ENCODE measurements around the gene BABAM2. TPM values are rescaled to one million over a fixed set of nuclear protein-coding genes. Genes with fewer than 3 reads are reported as not detected.

The BABAM2 gene
- total RNA-seq, 1 donor from 2014 or later: 58.9 TPM

DNA sequence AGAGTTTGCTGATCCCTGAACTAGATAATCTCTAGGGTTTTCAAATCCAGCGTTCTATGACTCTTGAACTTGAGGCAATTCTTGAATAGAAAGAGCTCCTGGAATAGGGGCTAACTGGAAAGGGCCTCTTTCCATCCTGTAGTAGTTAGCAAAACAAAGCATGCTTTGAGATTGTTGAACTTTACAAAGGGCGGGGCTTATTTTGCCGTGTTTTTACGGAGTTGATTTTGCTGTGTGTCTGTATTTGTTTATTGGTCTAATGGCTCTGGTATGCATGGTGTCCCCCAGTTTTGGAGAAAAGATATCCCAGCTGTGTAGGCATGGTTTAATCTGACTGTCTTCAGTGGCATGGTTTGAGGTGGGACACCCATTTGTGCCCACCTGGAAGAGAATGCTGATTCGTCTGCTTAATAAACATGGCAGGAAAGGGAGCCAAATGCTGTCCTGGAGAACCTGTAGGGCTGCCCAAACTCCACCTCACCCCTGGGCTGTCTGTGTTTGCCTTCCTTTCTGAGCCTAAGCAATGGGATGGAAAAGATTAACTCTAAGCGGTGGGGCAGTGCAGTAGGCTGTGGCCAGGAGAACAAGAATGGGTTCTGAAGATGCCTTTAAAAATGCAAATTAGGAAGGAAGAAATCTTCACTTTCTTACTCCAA, 428.1 kb downstream of the BABAM2 start:
- Histone ChIP-seq H3K4me3 (no peak overlapping the region), H3K27me3 (ENCODE audit: low read depth) (no peaks in the 10 kb centered on the region), H3K27ac (replicated peaks) (no peak overlapping the region), H3K9me3 (replicated peaks) (no peaks in the 10 kb centered on the region), H3K4me1 (peaks cover 17% of the 10 kb centered on the region), H3K36me3 (peaks cover 4% of the 10 kb centered on the region)
- TF ChIP-seq, protein P1, sequence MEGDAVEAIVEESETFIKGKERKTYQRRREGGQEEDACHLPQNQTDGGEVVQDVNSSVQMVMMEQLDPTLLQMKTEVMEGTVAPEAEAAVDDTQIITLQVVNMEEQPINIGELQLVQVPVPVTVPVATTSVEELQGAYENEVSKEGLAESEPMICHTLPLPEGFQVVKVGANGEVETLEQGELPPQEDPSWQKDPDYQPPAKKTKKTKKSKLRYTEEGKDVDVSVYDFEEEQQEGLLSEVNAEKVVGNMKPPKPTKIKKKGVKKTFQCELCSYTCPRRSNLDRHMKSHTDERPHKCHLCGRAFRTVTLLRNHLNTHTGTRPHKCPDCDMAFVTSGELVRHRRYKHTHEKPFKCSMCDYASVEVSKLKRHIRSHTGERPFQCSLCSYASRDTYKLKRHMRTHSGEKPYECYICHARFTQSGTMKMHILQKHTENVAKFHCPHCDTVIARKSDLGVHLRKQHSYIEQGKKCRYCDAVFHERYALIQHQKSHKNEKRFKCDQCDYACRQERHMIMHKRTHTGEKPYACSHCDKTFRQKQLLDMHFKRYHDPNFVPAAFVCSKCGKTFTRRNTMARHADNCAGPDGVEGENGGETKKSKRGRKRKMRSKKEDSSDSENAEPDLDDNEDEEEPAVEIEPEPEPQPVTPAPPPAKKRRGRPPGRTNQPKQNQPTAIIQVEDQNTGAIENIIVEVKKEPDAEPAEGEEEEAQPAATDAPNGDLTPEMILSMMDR (IDR thresholded peaks at IDR 0.05; ENCODE audit: borderline replicate concordance): no peak
- no peak for DNase-seq
- intact Hi-C loops (cut with micrococcal nuclease): no loop called here

DNA sequence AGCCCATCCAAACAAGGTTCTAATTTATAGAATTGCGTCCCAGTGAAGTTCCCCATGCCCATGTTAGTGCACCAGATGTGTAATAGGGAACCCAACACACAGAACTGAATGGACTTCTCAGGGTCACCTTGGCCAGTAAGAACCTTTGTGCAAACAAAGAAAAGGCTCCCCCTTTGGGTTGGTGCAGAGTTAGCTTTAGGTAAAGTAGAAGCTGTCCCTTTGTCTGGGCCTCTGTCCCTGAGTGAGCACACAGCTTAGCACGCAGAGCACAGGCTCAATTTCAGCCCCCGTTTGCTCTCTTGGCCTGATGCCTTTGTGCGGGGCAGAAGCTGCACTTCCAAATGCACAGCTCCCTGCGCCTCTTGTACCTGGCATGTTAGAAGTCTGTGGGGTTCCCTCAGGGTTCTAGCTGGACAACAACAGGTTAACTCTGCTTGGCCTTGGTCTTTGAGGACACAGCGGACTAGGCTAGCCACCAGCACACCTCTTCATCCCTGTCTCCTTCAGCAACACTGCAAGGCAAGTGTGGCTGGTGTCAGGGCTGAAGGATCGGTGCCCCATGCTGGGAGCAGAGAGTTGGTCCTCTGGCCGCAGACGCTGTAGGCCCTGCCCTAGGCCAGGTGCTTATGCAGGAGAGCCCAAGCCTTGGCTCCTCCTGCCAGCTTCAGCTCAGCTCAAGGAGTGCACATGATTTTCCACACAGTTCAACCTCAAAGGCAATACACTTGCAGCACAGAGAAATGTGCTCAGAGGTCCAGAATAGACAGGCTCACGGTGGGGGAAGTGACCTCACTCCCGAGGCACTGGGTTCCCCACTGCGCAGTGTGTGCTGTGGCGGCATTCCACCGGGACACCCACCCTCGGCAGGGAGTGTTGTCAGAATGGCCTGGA, 428.8 kb downstream of the BABAM2 start:
- TF ChIP-seq, protein P1 (IDR thresholded peaks at IDR 0.05; ENCODE audit: borderline replicate concordance): no peak
- Histone ChIP-seq H3K4me3 (no peak overlapping the region), H3K27ac (replicated peaks) (no peak overlapping the region), H3K27me3 (ENCODE audit: low read depth) (no peaks in the 10 kb centered on the region), H3K36me3 (peaks cover 4% of the 10 kb centered on the region), H3K4me1 (peaks cover 12% of the 10 kb centered on the region), H3K9me3 (replicated peaks) (no peaks in the 10 kb centered on the region)
- no peak for DNase-seq
- intact Hi-C loops (cut with micrococcal nuclease): no loop called here

DNA sequence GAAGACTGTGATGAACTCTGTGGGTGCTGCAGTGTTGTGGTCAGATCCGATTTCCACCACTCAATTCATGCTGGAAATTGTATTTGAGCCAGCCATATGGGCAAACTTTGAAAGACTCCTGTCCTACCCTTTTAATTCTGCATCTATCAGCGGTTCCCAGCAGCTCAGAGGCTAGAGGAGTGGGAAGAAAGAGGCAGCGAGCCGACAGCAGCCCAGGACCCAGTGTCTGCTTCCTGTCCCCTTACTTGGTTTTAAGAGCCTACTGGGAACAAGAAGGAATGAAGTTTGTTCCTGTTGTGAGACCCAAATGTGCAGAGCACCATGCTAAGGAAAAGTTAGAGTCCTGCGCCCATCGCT, 429.5 kb downstream of the BABAM2 start:
- no peak overlapping the region for H3K27ac ChIP-seq (replicated peaks)

DNA sequence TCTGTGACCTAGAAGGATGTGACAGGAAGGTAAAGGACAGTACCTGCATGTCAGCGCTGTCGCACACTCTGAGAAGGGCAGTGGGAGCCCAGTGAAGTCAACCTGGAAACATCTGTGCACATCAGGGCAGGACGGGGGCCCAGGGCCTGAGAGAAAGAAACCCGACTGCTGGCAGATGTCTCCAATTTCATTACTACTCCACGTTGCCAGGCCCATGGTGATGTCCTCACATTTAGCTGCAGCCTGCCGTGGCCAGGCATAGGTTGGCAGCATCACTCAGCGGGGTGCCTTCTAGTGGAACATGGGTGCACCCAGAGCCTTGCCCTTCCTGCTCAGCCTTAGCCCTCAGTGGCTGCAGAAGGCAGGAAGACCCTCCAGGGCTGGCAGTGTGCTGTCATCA, 429.8 kb downstream of the BABAM2 start:
- DNase-seq: no peak
- peaks cover 4% of the 10 kb centered on the region for H3K36me3 ChIP-seq
- H3K9me3 ChIP-seq (replicated peaks): no peaks in the 10 kb centered on the region
- no peak overlapping the region for H3K4me3 ChIP-seq
- peaks cover 4% of the 10 kb centered on the region for H3K4me1 ChIP-seq
- H3K27me3 ChIP-seq (ENCODE audit: low read depth): no peaks in the 10 kb centered on the region
- H3K27ac ChIP-seq (replicated peaks): no peak overlapping the region
- intact Hi-C loops (cut with micrococcal nuclease): no loop called here
- TF ChIP-seq, protein P1 (IDR thresholded peaks at IDR 0.05; ENCODE audit: borderline replicate concordance): no peak

More for the DNA sequence above, 429.5 kb downstream of the BABAM2 start:
- DNase-seq: no peak
- peaks cover 4% of the 10 kb centered on the region for H3K36me3 ChIP-seq
- TF ChIP-seq, protein P1 (IDR thresholded peaks at IDR 0.05; ENCODE audit: borderline replicate concordance): no peak
- H3K4me3 ChIP-seq: no peak overlapping the region
- no peaks in the 10 kb centered on the region for H3K27me3 ChIP-seq (ENCODE audit: low read depth)
- peaks cover 6% of the 10 kb centered on the region for H3K4me1 ChIP-seq
- H3K9me3 ChIP-seq (replicated peaks): no peaks in the 10 kb centered on the region
- intact Hi-C loops (cut with micrococcal nuclease): no loop called here

DNA sequence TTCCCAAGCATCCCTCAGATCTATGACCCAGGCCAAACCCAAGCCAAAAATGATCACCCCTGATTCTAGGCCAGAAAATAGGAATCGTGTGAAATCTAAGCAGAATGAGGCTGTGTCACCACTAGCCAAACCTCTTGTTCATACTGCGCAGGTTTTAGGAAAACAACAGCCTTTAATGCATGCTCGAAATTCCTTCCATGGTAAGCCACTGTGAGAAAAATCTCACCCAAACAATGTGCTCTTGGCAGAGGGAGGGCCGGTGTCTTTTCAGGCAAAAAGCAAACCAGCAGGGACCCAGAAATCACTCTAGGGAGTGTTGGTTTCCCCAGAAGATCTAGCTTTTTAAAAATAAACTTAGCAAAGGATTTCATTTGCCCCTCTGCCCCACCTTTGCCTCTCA, 430.9 kb downstream of the BABAM2 start:
- Histone ChIP-seq H3K9me3 (replicated peaks) (no peaks in the 10 kb centered on the region), H3K27ac (replicated peaks) (no peak overlapping the region), H3K4me1 (peaks cover 4% of the 10 kb centered on the region), H3K36me3 (peaks cover 4% of the 10 kb centered on the region), H3K27me3 (ENCODE audit: low read depth) (no peaks in the 10 kb centered on the region), H3K4me3 (no peak overlapping the region)
- TF ChIP-seq, protein P1 (IDR thresholded peaks at IDR 0.05; ENCODE audit: borderline replicate concordance): no peak
- no peak for DNase-seq
- intact Hi-C loops (cut with micrococcal nuclease): no loop called here

Data from left ventricle myocardium inferior (tissue), 1 donor.